ENCODE measurements around the gene MAN1A2.
A peak's percentile ranks its signal among the peaks of the same experiment; 100 is the strongest.
"Not testable (repeated sequence)": the region's sequence is repeated elsewhere in the genome, so short reads cannot be mapped to it uniquely, and the experiment has no call there.

MAN1A2 gene

GRCh38 chr1:117556976-117557375 lies 189.7 kb downstream of the MAN1A2 start:
- DNase-seq (ENCODE audit: low read depth, low spot score): no peak

GRCh38 chr1:117558451-117558850 lies 191.2 kb downstream of the MAN1A2 start:
- DNase-seq (ENCODE audit: low read depth, low spot score): not testable (repeated sequence)

GRCh38 chr1:117559139-117559538 lies 191.9 kb downstream of the MAN1A2 start:
- DNase-seq (ENCODE audit: low read depth, low spot score): no peak

GRCh38 chr1:117559985-117560384 lies 192.7 kb downstream of the MAN1A2 start:
- no peak for DNase-seq (ENCODE audit: low read depth, low spot score)

- no peak for DNase-seq (ENCODE audit: low read depth, low spot score)
These were observed 193.8 kb downstream of the MAN1A2 start for GRCh38 chr1:117561071-117561470.

- DNase-seq (ENCODE audit: low read depth, low spot score): no peak
These were observed 194.3 kb downstream of the MAN1A2 start for GRCh38 chr1:117561551-117561950.

- DNase-seq (ENCODE audit: low read depth, low spot score): no peak
These were observed 195.6 kb downstream of the MAN1A2 start for GRCh38 chr1:117562581-117563491.

GRCh38 chr1:117563492-117563875 lies 196.2 kb downstream of the MAN1A2 start:
- no peak for DNase-seq (ENCODE audit: low read depth, low spot score)

GRCh38 chr1:117564227-117565075 lies 197.2 kb downstream of the MAN1A2 start:
- DNase-seq (ENCODE audit: low read depth, low spot score): no peak

GRCh38 chr1:117565076-117565556 lies 197.9 kb downstream of the MAN1A2 start:
- DNase-seq (ENCODE audit: low read depth, low spot score): no peak

GRCh38 chr1:117565745-117566455 lies 198.7 kb downstream of the MAN1A2 start:
- no peak for DNase-seq (ENCODE audit: low read depth, low spot score)

- DNase-seq (ENCODE audit: low read depth, low spot score): no peak
These were observed 199.3 kb downstream of the MAN1A2 start for GRCh38 chr1:117566556-117566955.

- no peak for DNase-seq (ENCODE audit: low read depth, low spot score)
These were observed 200.2 kb downstream of the MAN1A2 start for GRCh38 chr1:117567435-117567834.

GRCh38 chr1:117567976-117568375 lies 200.7 kb downstream of the MAN1A2 start:
- no peak for DNase-seq (ENCODE audit: low read depth, low spot score)

GRCh38 chr1:117568999-117569398 lies 201.8 kb downstream of the MAN1A2 start:
- DNase-seq (ENCODE audit: low read depth, low spot score): no peak

- no peak for DNase-seq (ENCODE audit: low read depth, low spot score)
These were observed 202.6 kb downstream of the MAN1A2 start for GRCh38 chr1:117569856-117570255.

GRCh38 chr1:117570988-117571409 lies 203.8 kb downstream of the MAN1A2 start:
- no peak for DNase-seq (ENCODE audit: low read depth, low spot score)

- no peak for DNase-seq (ENCODE audit: low read depth, low spot score)
These were observed 204.2 kb downstream of the MAN1A2 start for GRCh38 chr1:117571496-117571895.

GRCh38 chr1:117572546-117572945 lies 205.3 kb downstream of the MAN1A2 start:
- DNase-seq (ENCODE audit: low read depth, low spot score): no peak

GRCh38 chr1:117573386-117574023 lies 206.3 kb downstream of the MAN1A2 start:
- DNase-seq (ENCODE audit: low read depth, low spot score): peak; percentile 75

- DNase-seq (ENCODE audit: low read depth, low spot score): no peak
These were observed 207.0 kb downstream of the MAN1A2 start for GRCh38 chr1:117574161-117574835.

All from smooth muscle cell of the brain vasculature (primary cell).